ENCODE measurements around the gene NCOA1. TPM values are rescaled to one million over a fixed set of nuclear protein-coding genes. Genes with fewer than 3 reads are reported as not detected.
A peak's percentile ranks its signal among the peaks of the same experiment; 100 is the strongest.

The NCOA1 gene
- total and polyA plus RNA-seq, 7 experiments from 2014 or later = 13.2 to 72.8 (median 43.0) TPM

DNA sequence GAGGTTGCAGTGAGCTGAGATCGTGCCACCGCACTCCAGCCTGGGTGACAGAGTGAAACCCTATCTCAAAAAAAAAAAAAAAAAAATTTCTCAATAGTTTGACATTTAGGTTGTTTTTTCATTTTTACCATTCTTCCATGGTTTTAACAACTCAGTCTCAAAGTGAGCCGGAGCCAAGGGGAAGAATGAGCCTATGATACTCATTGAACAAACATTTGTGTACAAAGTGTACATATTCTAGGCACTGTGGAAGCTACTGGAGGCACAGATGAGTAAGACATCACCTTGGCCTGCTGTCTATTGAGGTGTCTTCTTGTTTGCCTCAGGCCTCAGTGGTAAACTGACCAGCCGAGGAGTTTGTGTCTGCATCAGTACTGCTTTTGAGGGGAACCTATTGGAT lies 324.1 kb downstream of the NCOA1 start:
- no peaks in the 10 kb centered on the region for H3K9me3 ChIP-seq (ENCODE audit: control insufficient read depth in 2 of 3, low read length in 3 of 3)
- ChIA-PET POLR2A (interaction anchor here (0.7 kb wide), 1 partner anchor 85 kb away, joined by 3 read pairs; no protein-coding TSS in a partner anchor), CTCF (interaction anchor here (0.7 kb wide), 1 partner anchor 10 kb away, joined by 4 read pairs; no protein-coding TSS in a partner anchor)
- H3K27me3 ChIP-seq (ENCODE audit: control insufficient read depth in 2 of 2, insufficient read depth in 2 of 2, low read length in 2 of 2) = no peaks in the 10 kb centered on the region
- H3K4me1 Mint-ChIP-seq = peaks cover 0 to 9% (median 0%) of the 10 kb centered on the region in 7 donors
- no peak overlapping the region for H3K27ac ChIP-seq (ENCODE audit: low read depth, low read length)
- peaks cover 0 to 20% (median 4%) of the 10 kb centered on the region in 3 experiments for H3K36me3 ChIP-seq (ENCODE audit: control insufficient read depth in 2 of 3, insufficient read depth in 3 of 3, low read length in 3 of 3)
- no peaks in the 10 kb centered on the region for H3K4me1 ChIP-seq (ENCODE audit: control insufficient read depth in 2 of 2, insufficient read depth in 2 of 2, low read length in 2 of 2)
- H3K27me3 Mint-ChIP-seq = no peaks in the 10 kb centered on the region
- H3K27ac Mint-ChIP-seq = no peak overlapping the region
- intact Hi-C loops (cut with micrococcal nuclease) = no loop called here
- H3K4me3 Mint-ChIP-seq = no peak overlapping the region
- ATAC-seq (no peak), DNase-seq (no peak)
- H3K9me3 Mint-ChIP-seq = no peaks in the 10 kb centered on the region
- H3K36me3 Mint-ChIP-seq = peaks cover 9 to 32% (median 21%) of the 10 kb centered on the region in 5 donors
- H3K4me3 ChIP-seq (ENCODE audit: low read length) = no peak overlapping the region

DNA sequence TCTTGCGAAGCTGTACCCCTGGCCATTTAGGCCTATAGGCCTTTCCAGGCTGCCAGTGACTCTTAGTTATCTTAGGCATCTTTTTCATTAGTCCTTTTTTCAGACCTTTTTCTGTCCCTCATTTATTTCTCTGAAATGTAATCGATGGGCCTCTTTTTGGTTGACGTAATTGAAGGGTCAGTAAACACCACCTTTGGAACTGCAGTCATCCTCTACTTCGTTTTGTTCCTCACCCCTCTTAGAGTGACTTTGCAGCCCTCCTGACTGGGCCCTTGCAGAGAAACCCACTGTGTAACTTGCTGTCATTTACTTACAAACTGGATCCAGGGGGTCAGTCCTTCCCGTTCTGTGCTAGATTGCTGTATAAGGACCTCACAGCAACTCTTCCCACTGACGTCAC lies 325.4 kb downstream of the NCOA1 start:
- ChIA-PET CTCF (no interaction called here), POLR2A (no interaction called here)
- H3K36me3 ChIP-seq (ENCODE audit: control insufficient read depth in 2 of 3, insufficient read depth in 3 of 3, low read length in 3 of 3) = peaks cover 0 to 31% (median 4%) of the 10 kb centered on the region in 3 experiments
- Mint-ChIP-seq H3K27me3 (no peaks in the 10 kb centered on the region), H3K4me1 (peaks cover 0 to 9% (median 0%) of the 10 kb centered on the region in 7 donors), H3K4me3 (no peak overlapping the region), H3K36me3 (peaks cover 12 to 42% (median 21%) of the 10 kb centered on the region in 5 donors), H3K27ac (no peak overlapping the region), H3K9me3 (no peaks in the 10 kb centered on the region)
- no peak overlapping the region for H3K4me3 ChIP-seq (ENCODE audit: low read length)
- ATAC-seq (no peak), DNase-seq (no peak)
- no peak overlapping the region for H3K27ac ChIP-seq (ENCODE audit: low read depth, low read length)
- intact Hi-C loops (cut with micrococcal nuclease) = no loop called here
- no peaks in the 10 kb centered on the region for H3K27me3 ChIP-seq (ENCODE audit: control insufficient read depth in 2 of 2, insufficient read depth in 2 of 2, low read length in 2 of 2)
- no peaks in the 10 kb centered on the region for H3K9me3 ChIP-seq (ENCODE audit: control insufficient read depth in 2 of 3, low read length in 3 of 3)
- H3K4me1 ChIP-seq (ENCODE audit: control insufficient read depth in 2 of 2, insufficient read depth in 2 of 2, low read length in 2 of 2) = no peaks in the 10 kb centered on the region

DNA sequence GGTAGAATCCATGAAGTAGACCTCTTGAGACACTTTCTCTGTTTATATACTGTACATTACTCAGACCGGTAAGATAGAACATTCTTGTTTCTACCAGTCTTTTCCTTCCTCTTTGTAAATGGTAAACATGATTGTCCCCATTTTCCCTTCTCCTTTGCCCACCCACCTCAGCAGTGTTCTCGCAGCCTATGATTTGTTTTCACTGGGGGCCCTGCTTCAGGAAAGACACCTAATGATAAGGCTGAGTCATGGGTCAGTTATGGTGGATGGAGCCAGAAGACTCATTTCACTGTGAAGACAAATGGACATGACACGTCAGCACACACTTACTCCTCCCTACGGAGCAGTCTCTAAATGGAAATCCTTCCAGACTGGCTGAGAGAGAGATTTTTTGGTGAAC lies 325.8 kb downstream of the NCOA1 start:
- peaks cover 0 to 9% (median 0%) of the 10 kb centered on the region in 7 donors for H3K4me1 Mint-ChIP-seq
- H3K27ac Mint-ChIP-seq = no peak overlapping the region
- H3K4me1 ChIP-seq (ENCODE audit: control insufficient read depth in 2 of 2, insufficient read depth in 2 of 2, low read length in 2 of 2) = no peaks in the 10 kb centered on the region
- no peaks in the 10 kb centered on the region for H3K27me3 Mint-ChIP-seq
- POLR2A ChIA-PET = no interaction called here
- no peak overlapping the region for H3K4me3 Mint-ChIP-seq
- no peak overlapping the region for H3K27ac ChIP-seq (ENCODE audit: low read depth, low read length)
- CTCF ChIA-PET = no interaction called here
- DNase-seq (no peak), ATAC-seq (no peak)
- H3K36me3 Mint-ChIP-seq = peaks cover 12 to 42% (median 21%) of the 10 kb centered on the region in 5 donors
- H3K9me3 ChIP-seq (ENCODE audit: control insufficient read depth in 2 of 3, low read length in 3 of 3) = no peaks in the 10 kb centered on the region
- no peaks in the 10 kb centered on the region for H3K27me3 ChIP-seq (ENCODE audit: control insufficient read depth in 2 of 2, insufficient read depth in 2 of 2, low read length in 2 of 2)
- intact Hi-C loops (cut with micrococcal nuclease) = no loop called here
- no peaks in the 10 kb centered on the region for H3K9me3 Mint-ChIP-seq
- peaks cover 0 to 36% (median 4%) of the 10 kb centered on the region in 3 experiments for H3K36me3 ChIP-seq (ENCODE audit: control insufficient read depth in 2 of 3, insufficient read depth in 3 of 3, low read length in 3 of 3)
- H3K4me3 ChIP-seq (ENCODE audit: low read length) = no peak overlapping the region

DNA sequence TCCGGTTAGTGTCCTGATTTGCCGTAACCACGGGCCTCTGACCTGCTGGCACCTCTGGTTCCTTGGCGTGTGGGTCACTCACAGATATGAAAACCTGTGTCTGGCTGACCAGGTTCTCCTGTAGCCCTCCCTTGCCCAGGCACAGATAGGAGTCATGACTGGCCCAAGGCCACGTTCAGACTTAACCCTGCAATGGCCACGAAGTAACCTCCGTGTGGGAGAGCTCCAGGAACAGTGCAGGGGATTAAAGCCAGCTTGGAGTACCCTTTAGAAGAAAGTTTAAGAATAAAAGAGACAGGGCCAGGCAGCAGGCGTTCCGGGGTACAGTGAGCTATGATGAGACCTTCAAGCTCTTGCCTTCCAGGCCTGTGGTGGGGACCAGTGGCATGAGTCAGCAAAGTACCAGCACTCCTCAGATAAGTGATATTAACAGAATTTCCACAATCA lies 327.7 kb downstream of the NCOA1 start:
- no peak for DNase-seq
- Histone ChIP-seq H3K4me3 (ENCODE audit: low read length) (no peak overlapping the region), H3K27me3 (ENCODE audit: control insufficient read depth in 2 of 2, insufficient read depth in 2 of 2, low read length in 2 of 2) (no peaks in the 10 kb centered on the region), H3K36me3 (ENCODE audit: control insufficient read depth in 2 of 3, insufficient read depth in 3 of 3, low read length in 3 of 3) (peaks cover 0 to 48% (median 4%) of the 10 kb centered on the region in 3 experiments), H3K27ac (ENCODE audit: low read depth, low read length) (no peak overlapping the region), H3K4me1 (ENCODE audit: control insufficient read depth in 2 of 2, insufficient read depth in 2 of 2, low read length in 2 of 2) (no peaks in the 10 kb centered on the region), H3K9me3 (ENCODE audit: control insufficient read depth in 2 of 3, low read length in 3 of 3) (no peaks in the 10 kb centered on the region)
- ATAC-seq = peak; percentile 40
- intact Hi-C loops (cut with micrococcal nuclease) = no loop called here
- H3K27ac Mint-ChIP-seq = peak overlapping the region in 3 of 9 donors; percentile 47 to 72 (median 60)
- CTCF ChIA-PET = interaction anchor here (0.5 to 2.0 kb wide), 4 partner anchors 9 to 410 kb away, joined by 3 to 4 read pairs (median 4); no protein-coding TSS in a partner anchor
- peaks cover 0 to 9% (median 0%) of the 10 kb centered on the region in 7 donors for H3K4me1 Mint-ChIP-seq
- no peaks in the 10 kb centered on the region for H3K9me3 Mint-ChIP-seq
- H3K4me3 Mint-ChIP-seq = no peak overlapping the region
- POLR2A ChIA-PET = no interaction called here
- H3K27me3 Mint-ChIP-seq = no peaks in the 10 kb centered on the region
- H3K36me3 Mint-ChIP-seq = peaks cover 12 to 45% (median 17%) of the 10 kb centered on the region in 5 donors

DNA sequence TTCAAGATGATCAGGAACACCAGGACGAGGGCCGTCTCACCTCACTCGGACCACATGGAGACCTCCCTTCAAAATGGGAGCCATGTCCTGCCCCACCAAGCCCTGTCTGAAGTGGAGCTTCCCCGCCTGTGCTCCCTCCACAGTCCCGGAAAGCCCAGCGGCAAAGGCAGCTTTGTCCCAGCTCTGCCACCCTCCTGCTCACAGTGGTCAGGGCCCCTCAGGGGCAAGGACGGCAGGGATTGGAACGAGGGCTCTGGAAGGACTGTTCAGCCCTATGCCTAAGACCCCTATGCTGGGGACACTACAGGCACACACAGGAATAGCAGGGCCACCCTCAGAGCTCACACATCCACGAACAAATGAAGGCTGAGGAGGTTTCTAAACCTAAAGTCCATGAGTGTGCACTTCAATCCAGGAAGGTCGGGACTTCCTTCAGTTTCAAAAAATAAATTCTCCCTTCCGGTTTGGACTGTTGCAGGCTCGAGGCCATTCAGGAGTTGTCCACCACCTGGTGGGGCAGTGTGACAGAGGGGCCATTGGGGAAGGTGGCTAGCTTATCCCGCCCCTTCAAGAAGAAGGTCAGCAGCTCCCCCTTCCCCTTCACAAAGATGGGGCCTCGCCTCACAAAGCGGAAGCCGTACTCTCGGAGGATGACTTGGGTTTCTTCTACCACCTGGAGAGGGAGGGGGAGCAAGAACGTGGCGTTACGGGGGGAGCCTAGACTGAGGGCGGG lies 328.6 kb downstream of the NCOA1 start:
- intact Hi-C loops (cut with micrococcal nuclease) = no loop called here
- no peaks in the 10 kb centered on the region for H3K9me3 ChIP-seq (ENCODE audit: control insufficient read depth in 2 of 3, low read length in 3 of 3)
- ChIA-PET CTCF (interaction anchor here (1.0 to 2.0 kb wide), 2 partner anchors 8 to 10 kb away, joined by 4 read pairs; no protein-coding TSS in a partner anchor), POLR2A (no interaction called here)
- no peaks in the 10 kb centered on the region for H3K27me3 ChIP-seq (ENCODE audit: control insufficient read depth in 2 of 2, insufficient read depth in 2 of 2, low read length in 2 of 2)
- DNase-seq (no peak), ATAC-seq (no peak)
- H3K27ac Mint-ChIP-seq = peak overlapping the region in 1 of 9 donors; percentile 25
- no peaks in the 10 kb centered on the region for H3K27me3 Mint-ChIP-seq
- H3K4me3 ChIP-seq (ENCODE audit: low read length) = no peak overlapping the region
- no peaks in the 10 kb centered on the region for H3K9me3 Mint-ChIP-seq
- no peaks in the 10 kb centered on the region for H3K4me1 ChIP-seq (ENCODE audit: control insufficient read depth in 2 of 2, insufficient read depth in 2 of 2, low read length in 2 of 2)
- peaks cover 0 to 4% (median 0%) of the 10 kb centered on the region in 7 donors for H3K4me1 Mint-ChIP-seq
- H3K4me3 Mint-ChIP-seq = no peak overlapping the region
- H3K27ac ChIP-seq (ENCODE audit: low read depth, low read length) = no peak overlapping the region
- H3K36me3 Mint-ChIP-seq = peaks cover 8 to 42% (median 12%) of the 10 kb centered on the region in 5 donors
- peaks cover 0 to 48% (median 4%) of the 10 kb centered on the region in 3 experiments for H3K36me3 ChIP-seq (ENCODE audit: control insufficient read depth in 2 of 3, insufficient read depth in 3 of 3, low read length in 3 of 3)

DNA sequence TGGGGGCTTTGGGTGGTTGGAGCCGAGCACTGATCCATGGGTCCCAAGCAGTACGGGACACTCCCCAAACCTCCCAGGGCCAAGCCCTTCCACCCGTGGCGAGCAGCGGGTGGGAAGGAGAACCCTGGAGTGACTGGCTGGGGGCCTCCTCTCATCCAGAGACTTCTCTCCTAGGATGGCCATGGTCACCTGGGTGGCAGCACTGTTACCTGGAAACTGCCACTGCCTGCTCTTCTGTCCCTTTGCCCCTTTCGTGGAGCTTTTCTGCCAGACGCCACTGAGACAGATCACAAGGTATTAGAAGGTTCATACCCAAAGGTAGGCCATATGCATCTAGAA lies 329.1 kb downstream of the NCOA1 start:
- Mint-ChIP-seq H3K4me3 (no peak overlapping the region), H3K27ac (no peak overlapping the region), H3K36me3 (peaks cover 8 to 42% (median 12%) of the 10 kb centered on the region in 5 donors), H3K4me1 (peaks cover 0 to 7% (median 0%) of the 10 kb centered on the region in 7 donors), H3K27me3 (no peaks in the 10 kb centered on the region), H3K9me3 (no peaks in the 10 kb centered on the region)
- Histone ChIP-seq H3K27me3 (ENCODE audit: control insufficient read depth in 2 of 2, insufficient read depth in 2 of 2, low read length in 2 of 2) (no peaks in the 10 kb centered on the region), H3K36me3 (ENCODE audit: control insufficient read depth in 2 of 3, insufficient read depth in 3 of 3, low read length in 3 of 3) (peaks cover 0 to 48% (median 2%) of the 10 kb centered on the region in 3 experiments), H3K9me3 (ENCODE audit: control insufficient read depth in 2 of 3, low read length in 3 of 3) (no peaks in the 10 kb centered on the region), H3K4me3 (ENCODE audit: low read length) (no peak overlapping the region), H3K27ac (ENCODE audit: low read depth, low read length) (no peak overlapping the region), H3K4me1 (ENCODE audit: control insufficient read depth in 2 of 2, insufficient read depth in 2 of 2, low read length in 2 of 2) (no peaks in the 10 kb centered on the region)
- DNase-seq (no peak), ATAC-seq (no peak)
- CTCF ChIA-PET = interaction anchor here (2.0 kb wide), 1 partner anchor 11 kb away, joined by 4 read pairs; no protein-coding TSS in a partner anchor
- POLR2A ChIA-PET = no interaction called here
- intact Hi-C loops (cut with micrococcal nuclease) = no loop called here

Measured in naive thymus-derived CD4-positive, alpha-beta T cell (primary cell).